ENCODE results near the gene TNRC6A. TPM values are rescaled to one million over a fixed set of nuclear protein-coding genes. Genes with fewer than 3 reads are reported as not detected.
A peak's percentile ranks its signal among the peaks of the same experiment; 100 is the strongest.
"Not testable (repeated sequence)": the region's sequence is repeated elsewhere in the genome, so short reads cannot be mapped to it uniquely, and the experiment has no call there.

The TNRC6A gene
- total RNA-seq, 1 donor from 2014 or later: 68.0 TPM

DNA sequence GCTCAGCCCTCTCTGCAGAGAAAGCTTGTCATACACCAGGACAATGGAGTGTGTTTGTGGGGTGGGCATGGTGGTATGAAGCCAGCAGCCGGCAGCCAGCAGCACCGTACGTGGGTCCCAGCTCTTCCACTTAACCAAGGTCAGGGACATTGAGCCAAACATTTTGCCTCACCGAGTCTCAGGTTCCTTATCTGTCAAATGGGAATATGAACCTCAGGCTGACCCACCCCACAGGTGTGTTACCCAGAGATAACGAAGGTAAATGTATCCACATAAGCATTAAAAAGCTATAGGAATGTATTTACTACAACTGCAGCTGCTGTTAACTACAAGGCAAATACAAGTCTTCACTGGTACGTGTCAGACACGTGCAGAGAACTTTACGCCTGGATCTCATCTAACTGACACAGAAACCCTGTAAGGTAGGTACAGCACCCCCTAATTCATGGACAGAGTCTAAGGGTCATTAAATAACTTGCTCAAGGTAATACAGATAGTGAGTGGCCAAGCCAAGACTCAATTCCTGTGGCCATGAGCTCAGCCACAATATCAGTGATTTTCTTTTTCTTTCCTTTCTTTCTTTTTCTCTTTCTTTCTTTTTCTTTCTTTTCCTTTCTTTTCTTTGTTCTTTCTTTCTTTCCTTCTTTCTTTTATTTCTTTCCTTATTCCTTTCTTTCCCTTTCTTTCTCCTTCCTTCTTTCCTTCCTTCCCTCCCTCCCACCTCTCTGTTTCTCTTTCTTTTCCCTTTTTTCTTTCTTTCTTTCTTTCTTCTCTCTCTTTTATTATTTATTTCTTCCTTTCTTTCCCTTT lies 117.3 kb downstream of the TNRC6A start:
- no peak for DNase-seq

DNA sequence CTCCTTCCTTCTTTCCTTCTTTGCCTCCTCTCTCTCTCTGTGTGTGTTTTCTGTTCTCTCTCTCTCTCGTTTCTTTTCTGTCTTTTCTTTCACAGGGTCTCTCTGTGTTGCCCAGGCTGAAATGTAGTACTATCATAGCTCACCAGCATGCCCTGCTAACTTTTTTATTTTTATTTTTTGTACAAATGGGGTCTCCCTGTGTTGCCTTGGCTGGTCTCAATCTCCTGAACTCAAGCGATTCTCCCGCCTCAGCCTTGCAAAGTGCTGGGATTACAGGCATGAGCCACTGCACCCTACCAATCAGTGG lies 117.9 kb downstream of the TNRC6A start:
- no peak for DNase-seq

DNA sequence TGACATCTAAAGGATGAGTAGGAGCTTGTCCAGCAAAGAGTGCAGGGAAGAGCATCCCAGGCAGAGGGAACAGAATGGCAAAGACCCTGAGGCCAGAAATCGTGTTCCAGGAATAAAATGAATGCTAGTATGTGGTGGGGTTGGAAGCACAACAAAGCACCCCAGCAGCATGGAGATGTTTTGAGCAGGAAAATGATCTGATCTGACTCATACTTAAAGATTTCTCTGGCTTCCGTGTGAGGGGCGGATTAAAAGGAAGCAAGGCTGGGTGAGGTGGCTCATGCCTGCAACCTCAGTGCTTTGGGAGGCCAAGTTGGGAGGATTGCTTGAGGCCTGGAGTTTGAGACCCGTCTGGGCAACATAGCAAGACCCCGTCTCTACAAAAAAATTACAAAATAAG lies 118.6 kb downstream of the TNRC6A start:
- DNase-seq: no peak

DNA sequence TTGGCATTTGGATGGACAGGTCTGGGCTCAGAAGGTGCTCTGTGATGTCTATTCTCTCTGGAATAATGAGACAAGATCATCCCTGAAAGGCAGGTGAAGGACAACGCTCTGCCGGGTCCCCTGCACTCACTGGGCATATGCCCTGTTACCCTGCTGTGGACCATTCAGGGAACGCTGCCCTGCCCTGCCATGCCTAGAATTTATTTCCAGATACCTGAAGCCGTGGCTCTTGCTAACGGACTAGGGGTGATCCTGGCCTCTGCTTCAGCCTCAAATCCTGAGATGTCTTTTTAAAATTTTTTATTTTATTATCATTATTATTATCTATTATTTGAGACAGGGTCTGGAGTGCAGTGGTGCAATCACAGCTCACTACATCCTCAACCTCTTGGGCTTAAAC lies 120.2 kb downstream of the TNRC6A start:
- no peak for DNase-seq

DNA sequence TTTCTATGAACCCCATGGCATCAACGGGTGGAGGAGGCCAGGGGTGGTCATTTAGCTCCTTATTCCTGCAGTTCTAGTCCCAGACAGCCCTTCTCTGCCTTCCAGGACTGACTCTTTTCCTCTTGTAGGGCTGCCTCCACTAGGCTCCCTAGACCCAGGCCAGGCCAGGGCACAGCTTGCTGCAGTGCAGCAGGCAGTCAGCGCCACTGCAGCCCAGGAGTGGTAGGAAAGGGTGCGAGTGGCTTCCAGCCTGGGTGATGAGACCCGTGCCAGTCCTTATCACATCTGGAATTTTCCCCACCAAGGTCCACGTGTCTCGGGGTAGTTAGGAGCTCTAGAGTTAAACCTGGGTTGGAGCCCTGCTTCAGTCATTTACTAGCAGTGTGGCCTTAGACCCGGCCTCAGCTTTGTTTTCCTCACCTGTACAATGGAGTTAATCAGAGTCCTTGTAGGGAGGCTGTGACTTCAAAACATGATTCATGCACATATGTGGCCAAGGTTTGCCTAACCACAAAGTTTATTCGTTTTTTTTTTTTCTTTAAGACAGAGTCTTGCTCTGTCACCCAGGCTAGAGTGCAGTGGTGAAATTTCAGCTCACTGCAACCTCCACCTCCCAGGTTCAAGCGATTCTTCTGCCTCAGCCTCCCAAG lies 121.0 kb downstream of the TNRC6A start:
- DNase-seq: no peak

DNA sequence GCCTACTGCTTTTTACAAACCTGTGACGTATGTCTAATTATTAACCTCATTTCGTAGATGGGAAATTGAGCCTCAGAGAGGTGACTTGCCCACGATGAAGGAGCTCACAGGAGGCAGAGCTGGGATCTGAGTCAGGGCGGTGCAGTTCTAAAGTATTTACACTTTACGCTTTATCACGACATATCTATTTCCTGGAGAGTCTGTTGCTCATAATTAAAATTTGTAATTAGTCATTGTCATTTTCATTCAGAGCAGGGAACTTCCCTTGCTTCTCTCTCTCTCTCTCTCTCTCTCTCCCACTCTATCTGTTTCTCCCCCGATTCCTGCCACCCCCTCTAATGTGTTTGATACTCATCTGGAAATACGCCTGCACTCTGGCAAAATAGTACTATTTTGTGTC lies 122.2 kb downstream of the TNRC6A start:
- no peak for DNase-seq

DNA sequence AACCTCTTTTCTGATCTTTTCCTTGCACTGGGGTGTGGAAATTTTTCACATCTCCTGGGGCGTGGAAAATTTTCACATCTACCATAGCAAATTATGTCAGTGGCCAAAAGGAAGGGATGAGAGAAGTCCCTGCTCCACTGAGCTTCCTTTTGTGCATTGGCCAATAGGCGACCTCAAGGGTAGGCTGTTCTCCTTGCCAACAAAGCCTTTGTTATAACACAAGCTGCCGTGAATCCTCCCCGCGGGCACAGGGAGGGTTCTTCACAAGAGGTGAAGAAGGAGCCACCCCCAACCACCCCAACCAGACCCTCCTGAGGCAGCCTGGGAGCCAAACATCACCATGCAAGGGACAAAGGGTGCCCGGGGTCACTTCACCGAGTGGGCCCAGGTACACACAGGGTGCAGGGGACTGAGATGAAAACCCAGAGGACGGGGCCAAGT lies 122.8 kb downstream of the TNRC6A start:
- no peak for DNase-seq

DNA sequence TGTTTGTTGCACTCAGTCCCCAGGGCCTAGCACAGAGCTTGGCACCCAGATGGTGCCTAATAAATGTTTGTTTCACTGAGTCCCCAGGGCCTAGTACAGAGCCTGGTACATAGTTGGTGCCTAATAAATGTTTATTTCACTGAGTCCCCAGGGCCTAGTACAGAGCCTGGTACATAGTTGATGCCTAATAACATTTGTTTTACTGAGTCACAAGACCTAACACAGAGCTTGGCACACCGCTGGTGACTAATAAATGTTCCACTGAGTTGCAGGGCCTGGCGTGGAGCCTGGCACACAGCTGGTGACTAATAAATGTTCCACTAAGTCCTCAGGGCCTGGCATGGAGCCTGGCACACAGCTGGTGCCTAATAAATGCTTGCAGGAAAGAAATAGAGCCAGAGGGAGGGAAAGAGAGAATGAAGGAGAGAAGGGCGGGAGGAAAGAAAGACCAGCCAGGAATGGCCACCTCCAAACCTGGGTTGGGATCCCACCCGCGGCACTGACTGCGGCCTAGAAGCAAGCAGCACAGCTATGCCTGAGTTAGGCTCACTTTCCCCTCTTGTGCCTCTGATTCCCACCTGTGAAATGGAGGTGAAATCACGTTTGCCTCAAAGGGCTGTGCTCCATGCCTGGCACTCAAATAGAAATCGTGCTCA lies 123.8 kb downstream of the TNRC6A start:
- DNase-seq: no peak

DNA sequence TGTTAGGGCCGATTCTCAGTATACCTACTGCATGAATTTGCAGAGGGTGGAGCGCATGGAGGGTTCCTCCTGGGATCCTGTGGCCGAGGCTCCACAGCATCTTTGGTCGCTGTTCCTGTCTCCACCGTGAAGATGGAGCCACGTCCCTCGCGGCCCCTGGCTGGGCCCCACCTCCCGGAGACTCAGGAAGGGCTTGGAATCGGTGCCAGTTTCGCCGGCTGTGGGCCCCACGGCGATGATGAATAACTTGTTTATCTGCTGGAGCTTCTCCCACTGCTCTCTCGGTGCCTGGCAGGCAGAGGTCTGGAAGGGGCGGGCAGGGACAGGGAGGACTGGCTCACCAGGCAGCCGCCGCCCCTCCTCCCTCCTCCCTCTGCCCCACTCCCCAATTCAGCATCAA lies 124.4 kb downstream of the TNRC6A start:
- DNase-seq: peak; percentile 68

DNA sequence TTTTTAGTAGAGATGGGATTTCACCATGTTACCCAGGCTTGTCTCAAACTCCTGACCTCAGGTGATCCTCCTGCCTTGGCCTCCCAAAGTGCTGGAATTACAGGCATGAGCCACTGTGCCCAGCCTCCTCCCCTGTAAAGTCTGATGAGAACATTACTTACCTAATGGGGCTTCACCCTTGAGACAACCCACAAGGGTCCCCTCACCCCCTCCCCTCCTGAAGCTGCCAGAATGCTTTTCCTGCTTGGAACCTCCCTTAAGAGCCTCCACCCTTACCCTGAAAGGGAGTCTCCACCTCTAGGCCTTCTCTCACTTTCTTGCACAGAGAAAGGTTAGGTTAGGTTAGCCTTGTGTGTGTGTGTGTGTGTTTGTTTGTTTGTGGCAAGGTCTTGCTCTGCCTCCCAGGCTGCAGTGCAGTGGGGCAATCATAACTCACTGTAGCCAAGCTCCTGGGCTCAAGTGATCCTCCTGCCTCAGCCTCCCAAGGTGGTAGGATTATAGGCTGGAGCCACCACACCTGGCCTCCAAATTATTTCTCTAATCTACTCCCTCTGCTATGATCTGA lies 125.2 kb downstream of the TNRC6A start:
- no peak for DNase-seq

DNA sequence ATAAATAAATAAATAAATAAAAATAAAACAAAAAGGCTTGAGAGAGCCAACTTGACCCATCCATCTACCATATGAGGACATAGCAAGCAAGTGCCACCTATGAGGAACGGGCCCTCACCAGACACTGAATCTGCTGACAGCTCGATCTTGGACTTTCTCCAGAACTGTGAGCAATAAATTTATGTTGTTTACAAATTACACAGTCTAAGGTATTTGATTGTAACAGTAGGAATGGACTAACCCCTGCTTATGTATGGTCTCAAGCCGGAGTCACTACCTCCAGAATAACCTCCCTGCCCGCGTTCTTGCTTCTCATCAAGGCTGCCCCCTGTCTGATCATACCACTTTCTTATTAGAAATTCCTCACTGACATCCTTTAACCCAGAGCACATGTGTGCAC lies 126.2 kb downstream of the TNRC6A start:
- no peak for DNase-seq

DNA sequence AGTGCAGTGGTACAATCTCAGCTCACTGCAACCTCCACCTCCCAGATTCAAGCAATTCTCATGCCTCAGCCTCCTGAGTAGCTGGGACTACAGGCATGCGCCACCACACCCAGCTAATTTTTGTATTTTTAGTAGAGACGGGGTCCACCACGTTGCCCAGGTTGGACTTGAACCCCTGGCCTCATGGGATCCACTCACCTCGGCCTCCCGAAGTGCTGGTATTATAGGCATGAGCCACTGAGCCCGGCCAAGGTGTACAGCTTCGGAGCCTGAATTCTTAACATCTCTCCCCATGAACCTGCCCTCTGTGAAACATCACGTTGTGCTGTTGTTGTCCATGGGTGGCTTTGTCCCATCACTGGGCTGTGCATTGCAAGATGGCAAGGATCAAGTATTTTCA lies 127.4 kb downstream of the TNRC6A start:
- not testable (repeated sequence) for DNase-seq

DNA sequence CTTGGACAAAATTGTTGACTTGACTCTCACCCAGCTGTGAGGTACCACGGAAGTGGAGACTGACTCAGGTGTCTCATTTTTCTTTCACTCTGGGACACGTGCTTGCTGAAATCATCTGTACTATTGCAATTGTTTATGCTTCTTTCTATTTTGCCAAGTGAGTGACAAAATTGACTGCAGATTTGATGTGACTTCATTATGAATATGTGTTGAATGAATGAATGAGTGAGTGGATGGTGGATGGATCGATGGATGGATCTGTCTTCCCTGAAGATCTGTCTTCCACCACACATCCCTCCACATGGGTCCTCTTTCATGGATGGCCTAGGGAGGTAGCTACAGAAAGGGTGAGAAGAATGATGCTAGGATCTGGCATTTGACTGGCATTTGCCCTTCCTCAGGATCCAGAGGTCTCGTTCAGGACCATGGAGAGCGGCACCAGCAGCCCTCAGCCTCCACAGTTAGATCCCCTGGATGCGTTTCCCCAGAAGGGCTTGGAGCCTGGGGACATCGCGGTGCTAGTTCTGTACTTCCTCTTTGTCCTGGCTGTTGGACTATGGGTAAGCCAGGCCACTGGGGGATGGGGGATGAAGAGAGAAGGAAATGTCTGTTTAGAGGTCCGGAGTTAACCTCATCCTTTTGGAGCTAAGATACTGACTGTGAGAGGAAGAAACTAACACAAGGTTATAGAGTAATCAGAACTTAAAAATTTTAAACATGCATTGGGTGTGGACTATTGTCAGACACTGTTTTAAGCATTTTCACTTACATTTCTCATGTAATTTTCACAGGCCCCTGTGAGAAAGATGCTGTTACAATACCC lies 129.0 kb downstream of the TNRC6A start:
- no peak for DNase-seq

DNA sequence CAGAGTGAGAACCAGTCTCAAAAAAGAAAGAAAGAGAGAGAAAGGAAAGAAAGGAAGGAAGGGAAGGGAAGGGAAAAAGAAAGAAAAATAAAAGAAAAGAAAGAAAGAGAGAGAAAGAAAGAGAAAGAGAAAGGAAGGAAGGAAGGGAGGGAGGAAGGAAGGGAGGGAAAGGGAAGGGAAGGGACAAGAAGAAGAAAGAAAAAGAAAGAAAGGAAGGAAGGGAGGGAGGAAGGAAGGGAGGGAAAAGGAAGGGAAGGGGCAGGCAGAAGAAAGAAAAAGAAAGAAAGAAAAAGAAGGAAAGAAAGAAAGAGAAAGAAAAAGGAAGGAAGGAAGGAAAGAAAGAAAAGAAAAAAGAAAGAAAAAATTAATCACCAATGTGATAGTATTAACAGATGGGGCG lies 132.0 kb downstream of the TNRC6A start:
- DNase-seq: no peak

DNA sequence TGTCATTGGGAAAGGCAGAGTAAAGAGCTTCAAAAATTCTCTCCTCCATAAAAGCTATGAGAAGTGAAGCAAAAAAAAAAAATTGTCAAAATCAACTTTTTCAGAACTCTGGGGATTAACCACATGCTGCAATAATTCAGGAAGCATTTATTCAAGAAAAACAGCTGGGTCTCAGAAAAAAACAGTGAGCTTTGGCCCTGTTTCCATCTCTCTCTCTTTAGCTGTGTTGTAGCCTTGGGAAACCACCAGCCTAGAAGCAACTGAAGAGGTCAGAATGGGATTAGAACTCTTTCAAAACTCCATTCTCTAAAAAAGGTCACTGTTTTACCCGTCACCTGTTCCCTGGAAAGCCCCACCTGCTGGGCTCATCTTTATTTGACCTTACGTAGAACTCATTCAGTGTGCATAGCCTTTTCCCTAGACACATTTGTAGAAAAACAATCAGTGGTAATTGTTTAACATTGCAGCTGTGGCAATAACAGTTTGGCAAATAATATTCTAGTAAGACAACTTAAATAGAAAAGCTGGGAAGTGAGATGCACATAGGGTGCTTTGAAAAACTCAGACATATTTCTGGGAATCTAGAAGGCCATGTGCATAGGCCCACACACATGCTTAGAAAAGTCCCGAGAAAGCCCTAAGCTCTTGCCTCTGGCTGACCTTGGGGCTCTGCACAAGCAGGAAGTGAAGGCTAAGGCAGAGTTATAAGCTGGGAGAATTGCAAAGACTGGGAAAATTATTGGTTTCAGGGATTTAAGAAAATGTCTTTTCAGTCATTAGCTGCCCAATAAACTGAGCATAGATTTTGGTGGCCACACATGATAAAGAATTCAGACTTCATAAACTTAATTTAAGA lies 134.4 kb downstream of the TNRC6A start:
- no peak for DNase-seq

DNA sequence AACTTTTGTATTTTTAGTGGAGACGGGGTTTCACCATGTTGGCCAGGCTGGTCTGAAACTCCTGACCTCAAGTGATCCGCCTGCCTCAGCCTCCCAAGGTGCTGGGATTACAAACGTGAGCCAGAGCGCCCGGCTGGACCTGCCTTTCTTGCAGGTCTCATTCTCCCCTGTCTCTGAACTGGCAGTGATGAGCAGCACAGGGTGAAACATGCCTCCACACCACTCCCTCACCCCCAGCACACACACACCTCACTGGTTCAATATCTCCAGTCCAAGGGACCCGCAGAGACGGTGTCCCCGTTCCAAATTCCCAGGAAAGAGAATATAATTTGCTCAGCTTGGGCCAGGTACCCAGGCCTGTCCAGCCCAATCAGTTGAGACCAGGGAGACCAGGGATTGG lies 139.6 kb downstream of the TNRC6A start:
- no peak for DNase-seq

DNA sequence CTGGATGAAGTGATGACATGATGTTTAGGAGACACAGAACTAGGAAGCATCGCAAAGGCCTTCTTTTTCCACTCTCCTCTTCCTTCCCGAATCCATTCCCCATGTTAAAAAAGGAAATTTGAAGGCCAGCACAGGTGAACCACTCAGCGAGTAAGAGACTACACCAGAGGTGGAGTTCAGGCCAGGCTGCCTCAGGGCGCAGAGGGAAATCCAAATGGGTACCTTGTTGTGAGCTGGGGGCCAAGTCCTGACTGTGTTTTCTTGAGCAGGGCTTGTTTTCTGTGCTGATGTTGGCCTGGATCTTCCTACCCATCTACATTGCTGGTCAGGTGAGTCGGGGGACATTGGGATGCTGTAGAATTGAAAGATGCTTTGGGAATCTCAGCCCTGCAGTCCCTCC lies 142.4 kb downstream of the TNRC6A start:
- no peak for DNase-seq

DNA sequence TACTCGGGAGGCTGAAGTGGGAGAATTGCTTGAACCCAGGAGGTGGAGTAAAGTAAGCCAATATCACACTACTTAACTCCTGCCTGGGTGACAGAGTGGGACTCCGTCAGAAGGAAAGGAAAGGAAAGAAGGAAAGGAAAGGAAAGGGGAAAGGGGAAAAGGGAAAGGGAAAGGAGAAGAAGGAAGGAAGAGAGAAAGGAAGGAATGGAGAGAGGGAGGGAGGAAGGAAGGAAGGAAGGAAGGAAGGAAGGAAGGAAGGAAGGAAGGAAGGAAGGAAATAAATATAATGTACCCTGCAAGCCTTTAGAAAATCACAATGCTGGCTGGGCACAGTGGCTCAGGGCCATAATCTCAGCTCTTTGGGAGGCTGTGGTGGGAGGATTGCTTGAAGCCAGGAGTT lies 143.6 kb downstream of the TNRC6A start:
- no peak for DNase-seq

DNA sequence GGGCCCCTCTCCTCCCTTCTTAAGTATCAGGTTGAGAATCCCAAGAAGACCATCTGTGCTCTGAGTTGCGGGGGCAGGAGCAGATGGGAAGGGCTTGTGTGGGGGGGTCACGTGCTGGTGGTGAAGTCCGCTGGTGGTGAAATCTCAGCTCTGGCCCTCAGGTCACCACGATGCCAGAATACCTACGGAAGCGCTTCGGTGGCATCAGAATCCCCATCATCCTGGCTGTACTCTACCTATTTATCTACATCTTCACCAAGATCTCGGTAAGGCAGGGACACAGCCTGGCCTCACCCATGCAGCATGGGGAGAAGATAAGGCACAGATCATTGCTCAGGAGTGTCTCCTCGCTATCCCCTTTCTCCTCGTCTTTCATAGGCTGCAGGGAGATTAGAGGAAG lies 146.0 kb downstream of the TNRC6A start:
- no peak for DNase-seq

Data from occipital lobe (tissue), 2 donors.